Measurements from ENCODE around the gene CETP. TPM values are rescaled to one million over a fixed set of nuclear protein-coding genes. Genes with fewer than 3 reads are reported as not detected.

CETP gene
- total RNA-seq, 4 donors from 2014 or later, result 1.6 TPM; not detected in 3

GRCh38 chr16:56950881-56951771 lies 10.6 kb upstream of the CETP start:
- H3K9me3 ChIP-seq, result no peaks in the 10 kb centered on the region
- peaks cover 0 to 23% of the 10 kb centered on the region in 2 donors for H3K36me3 ChIP-seq
- H3K27ac ChIP-seq, result no peak overlapping the region
- H3K27me3 ChIP-seq, result no peaks in the 10 kb centered on the region
- no peak for ATAC-seq
- H3K4me3 ChIP-seq, result no peak overlapping the region
- 55 to 61% methylated on average over 5 to 12 of the region's 15 CpGs for WGBS, 2 donors (ENCODE audit: low coverage in 1 of 2)
- no peak for TF ChIP-seq POLR2AphosphoS5 (IDR thresholded peaks at IDR 0.05)
- TF ChIP-seq, protein P1, sequence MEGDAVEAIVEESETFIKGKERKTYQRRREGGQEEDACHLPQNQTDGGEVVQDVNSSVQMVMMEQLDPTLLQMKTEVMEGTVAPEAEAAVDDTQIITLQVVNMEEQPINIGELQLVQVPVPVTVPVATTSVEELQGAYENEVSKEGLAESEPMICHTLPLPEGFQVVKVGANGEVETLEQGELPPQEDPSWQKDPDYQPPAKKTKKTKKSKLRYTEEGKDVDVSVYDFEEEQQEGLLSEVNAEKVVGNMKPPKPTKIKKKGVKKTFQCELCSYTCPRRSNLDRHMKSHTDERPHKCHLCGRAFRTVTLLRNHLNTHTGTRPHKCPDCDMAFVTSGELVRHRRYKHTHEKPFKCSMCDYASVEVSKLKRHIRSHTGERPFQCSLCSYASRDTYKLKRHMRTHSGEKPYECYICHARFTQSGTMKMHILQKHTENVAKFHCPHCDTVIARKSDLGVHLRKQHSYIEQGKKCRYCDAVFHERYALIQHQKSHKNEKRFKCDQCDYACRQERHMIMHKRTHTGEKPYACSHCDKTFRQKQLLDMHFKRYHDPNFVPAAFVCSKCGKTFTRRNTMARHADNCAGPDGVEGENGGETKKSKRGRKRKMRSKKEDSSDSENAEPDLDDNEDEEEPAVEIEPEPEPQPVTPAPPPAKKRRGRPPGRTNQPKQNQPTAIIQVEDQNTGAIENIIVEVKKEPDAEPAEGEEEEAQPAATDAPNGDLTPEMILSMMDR (IDR thresholded peaks at IDR 0.05), result peak in 2 of 4 experiments; percentile 39 to 54
- no peaks in the 10 kb centered on the region for H3K4me1 ChIP-seq

GRCh38 chr16:56953006-56953405 lies 8.7 kb upstream of the CETP start:
- Histone ChIP-seq H3K4me3 (no peak overlapping the region), H3K4me1 (no peaks in the 10 kb centered on the region), H3K9me3 (no peaks in the 10 kb centered on the region), H3K36me3 (peaks cover 0 to 7% of the 10 kb centered on the region in 2 donors), H3K27ac (no peak overlapping the region), H3K27me3 (no peaks in the 10 kb centered on the region)
- no peak for ATAC-seq
- 100% methylated on average over 1 of the region's 6 CpGs for WGBS, 2 donors (ENCODE audit: low coverage in 1 of 2)
- TF ChIP-seq, protein P1 (IDR thresholded peaks at IDR 0.05), result no peak
- TF ChIP-seq POLR2A (IDR thresholded peaks at IDR 0.05), result no peak
- no peak for TF ChIP-seq EP300 (IDR thresholded peaks at IDR 0.05)
- no peak for TF ChIP-seq POLR2AphosphoS5 (IDR thresholded peaks at IDR 0.05)

- TF ChIP-seq, protein P1 (IDR thresholded peaks at IDR 0.05), result no peak
- TF ChIP-seq POLR2A (IDR thresholded peaks at IDR 0.05), result no peak
- no peak for TF ChIP-seq POLR2AphosphoS5 (IDR thresholded peaks at IDR 0.05)
- no peak for TF ChIP-seq EP300 (IDR thresholded peaks at IDR 0.05)
- Histone ChIP-seq H3K4me1 (peaks cover 0 to 19% (median 0%) of the 10 kb centered on the region in 3 donors), H3K9me3 (no peaks in the 10 kb centered on the region), H3K4me3 (no peak overlapping the region), H3K27ac (no peak overlapping the region), H3K36me3 (no peaks in the 10 kb centered on the region), H3K27me3 (no peaks in the 10 kb centered on the region)
- ATAC-seq, result no peak
- WGBS, 2 donors (ENCODE audit: low coverage in 1 of 2), result 83 to 94% methylated on average over 4 of the region's 4 CpGs
Observed at GRCh38 chr16:56956076-56956475, 5.7 kb upstream of the CETP start.

DNA sequence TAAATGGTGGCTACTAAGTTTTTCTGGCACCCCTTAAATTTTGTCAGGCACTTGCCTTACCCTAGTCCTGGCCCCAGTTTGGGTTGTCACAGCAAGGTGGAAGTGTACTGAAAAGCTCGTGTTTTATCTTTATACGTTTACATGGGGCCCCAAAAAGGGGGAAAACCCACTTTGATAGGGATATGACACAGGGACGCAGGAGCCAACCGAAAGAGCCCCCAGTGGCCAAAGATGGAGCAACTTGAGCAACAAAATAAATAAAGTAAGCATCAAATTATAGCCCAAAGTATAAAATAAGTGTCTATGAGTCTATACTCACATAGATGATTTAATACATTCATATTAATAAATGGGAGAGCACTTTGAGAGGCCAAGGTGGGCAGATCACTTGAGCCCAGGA lies 5.0 kb upstream of the CETP start:
- 69% methylated on average over 4 of the region's 4 CpGs; no CpG with 5 or more reads in 1 of the 2 donors for WGBS, 2 donors (ENCODE audit: low coverage in 1 of 2)
- TF ChIP-seq POLR2A (IDR thresholded peaks at IDR 0.05) (no peak), EP300 (IDR thresholded peaks at IDR 0.05) (no peak), POLR2AphosphoS5 (IDR thresholded peaks at IDR 0.05) (no peak)
- TF ChIP-seq, protein P1 (IDR thresholded peaks at IDR 0.05), result no peak
- peaks cover 0 to 25% (median 1%) of the 10 kb centered on the region in 3 donors for H3K4me1 ChIP-seq
- no peaks in the 10 kb centered on the region for H3K36me3 ChIP-seq
- H3K4me3 ChIP-seq, result no peak overlapping the region
- no peaks in the 10 kb centered on the region for H3K27me3 ChIP-seq
- ATAC-seq, result no peak
- H3K9me3 ChIP-seq, result no peaks in the 10 kb centered on the region
- H3K27ac ChIP-seq, result no peak overlapping the region
